ENCODE data around the gene RIPOR1.
A peak's percentile ranks its signal among the peaks of the same experiment; 100 is the strongest.

The RIPOR1 gene

GRCh38 chr16:67521095-67521804 is 7.4 kb upstream of the RIPOR1 start:
- no peak for TF ChIP-seq ISL1 (CRISPR knock-in tag; IDR thresholded peaks at IDR 0.05)
- no peak for TF ChIP-seq CSRNP3 (CRISPR knock-in tag; IDR thresholded peaks at IDR 0.05)
- TF ChIP-seq GLIS3 (CRISPR knock-in tag; IDR thresholded peaks at IDR 0.05), result 0 out of 2 replicates have a peak, but pooled peaks have one; percentile 55
- peak; percentile 88 for ATAC-seq

GRCh38 chr16:67525176-67525860 is 3.3 kb upstream of the RIPOR1 start:
- TF ChIP-seq TCF4 (CRISPR knock-in tag; IDR thresholded peaks at IDR 0.05; ENCODE audit: borderline replicate concordance) (no peak), OSR1 (CRISPR knock-in tag; IDR thresholded peaks at IDR 0.05) (no peak), RARB (CRISPR knock-in tag; IDR thresholded peaks at IDR 0.05) (no peak), GLIS3 (CRISPR knock-in tag; IDR thresholded peaks at IDR 0.05) (no peak), ZFP30 (CRISPR knock-in tag; IDR thresholded peaks at IDR 0.05) (no peak), CSDC2 (CRISPR knock-in tag; IDR thresholded peaks at IDR 0.05) (no peak), CREB5 (CRISPR knock-in tag; IDR thresholded peaks at IDR 0.05; ENCODE audit: low read depth) (no peak)
- ATAC-seq, result no peak

- no peak for ATAC-seq
- TF ChIP-seq POU6F1 (CRISPR knock-in tag; IDR thresholded peaks at IDR 0.05; ENCODE audit: borderline replicate concordance, low read depth), result no peak
These were observed 2.4 kb upstream of the RIPOR1 start for GRCh38 chr16:67526149-67526791.

- ATAC-seq, result peak; percentile 67
- TF ChIP-seq ZNF565 (CRISPR knock-in tag; conservative IDR thresholded peaks at IDR 0.05; ENCODE audit: low read depth) (no peak), ESRRG (CRISPR knock-in tag; IDR thresholded peaks at IDR 0.05) (no peak), CSDC2 (CRISPR knock-in tag; IDR thresholded peaks at IDR 0.05) (no peak), ZNF70 (CRISPR knock-in tag; IDR thresholded peaks at IDR 0.05) (no peak)
These were observed 397 bp downstream of the RIPOR1 start for GRCh38 chr16:67528870-67529581.

- no peak for TF ChIP-seq POU6F1 (CRISPR knock-in tag; IDR thresholded peaks at IDR 0.05; ENCODE audit: borderline replicate concordance, low read depth)
- TF ChIP-seq GLIS3 (CRISPR knock-in tag; IDR thresholded peaks at IDR 0.05), result no peak
- TF ChIP-seq RARB (CRISPR knock-in tag; IDR thresholded peaks at IDR 0.05), result no peak
- no peak for TF ChIP-seq BACH2 (CRISPR knock-in tag; IDR thresholded peaks at IDR 0.05; ENCODE audit: borderline replicate concordance)
- TF ChIP-seq ZNF565 (CRISPR knock-in tag; conservative IDR thresholded peaks at IDR 0.05; ENCODE audit: low read depth), result no peak
- no peak for TF ChIP-seq PPARA (CRISPR knock-in tag; IDR thresholded peaks at IDR 0.05; ENCODE audit: borderline replicate concordance)
- no peak for TF ChIP-seq CSRNP3 (CRISPR knock-in tag; IDR thresholded peaks at IDR 0.05)
- TF ChIP-seq CSDC2 (CRISPR knock-in tag; IDR thresholded peaks at IDR 0.05), result no peak
- no peak for TF ChIP-seq TOX (CRISPR knock-in tag; IDR thresholded peaks at IDR 0.05; ENCODE audit: borderline replicate concordance)
- no peak for TF ChIP-seq TSHZ2 (CRISPR knock-in tag; IDR thresholded peaks at IDR 0.05)
- TF ChIP-seq ZFP30 (CRISPR knock-in tag; IDR thresholded peaks at IDR 0.05), result no peak
- no peak for TF ChIP-seq ARNTL (CRISPR knock-in tag; IDR thresholded peaks at IDR 0.05; ENCODE audit: borderline replicate concordance, low read depth)
- TF ChIP-seq ZC3H10 (CRISPR knock-in tag; IDR thresholded peaks at IDR 0.05), result no peak
- ATAC-seq, result peak; percentile 31
These were observed 968 bp downstream of the RIPOR1 start for GRCh38 chr16:67529582-67530012.

Data from SK-N-SH treated with all-trans-retinoic acid at 6 μM for 48 hours (cell line).